ENCODE measurements around the gene KLHL28.
"Not testable (repeated sequence)": the region's sequence is repeated elsewhere in the genome, so short reads cannot be mapped to it uniquely, and the experiment has no call there.

KLHL28 gene

DNA sequence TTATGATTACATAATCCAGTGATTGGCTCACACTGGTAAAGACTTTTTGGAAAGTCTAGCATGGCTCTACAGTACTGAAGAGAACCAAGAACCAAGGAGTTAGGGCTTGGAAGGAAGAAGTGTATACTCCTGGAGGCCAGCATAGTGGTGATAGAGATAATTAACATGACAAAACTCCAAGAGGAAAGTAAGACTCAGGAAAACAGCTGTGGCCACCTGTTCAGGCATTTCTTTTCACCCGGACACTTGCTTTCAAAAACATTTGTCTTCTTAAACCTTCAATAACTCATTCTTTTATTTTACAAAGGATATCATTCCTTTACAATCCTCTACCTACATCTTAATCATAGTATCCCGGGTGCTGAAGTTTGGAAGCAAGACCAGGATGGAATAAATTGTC, 50.9 kb downstream of the KLHL28 start:
- no peak for TF ChIP-seq JUND (IDR thresholded peaks at IDR 0.05; ENCODE audit: low read depth)
- no peak for DNase-seq (ENCODE audit: low read depth in 1 of 2, low spot score in 1 of 2)
- in situ Hi-C loops (cut with HindIII; ENCODE audit: low pct_unique_long_range_greater_than_20kb, low sequenced_read_pairs), result no loop called here

DNA sequence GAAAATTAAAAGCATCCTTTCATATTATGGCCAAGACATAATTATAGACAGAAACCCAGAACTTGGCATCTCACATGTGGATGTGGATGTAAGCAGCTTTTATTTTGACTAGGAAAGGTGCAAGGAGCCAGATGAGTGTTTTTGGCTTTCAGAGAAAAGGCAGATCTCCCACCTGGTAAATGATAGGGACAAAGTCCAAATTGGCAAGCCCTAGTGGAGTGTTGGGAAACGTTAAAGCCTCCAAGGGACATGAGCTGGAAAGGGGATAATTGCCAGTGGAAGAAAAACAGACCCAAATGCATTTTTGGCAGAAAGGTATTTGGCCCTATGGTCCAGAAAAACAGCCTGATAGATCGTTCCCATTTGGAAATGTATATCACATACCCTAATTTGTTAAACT, 60.1 kb downstream of the KLHL28 start:
- in situ Hi-C loops (cut with HindIII; ENCODE audit: low pct_unique_long_range_greater_than_20kb, low sequenced_read_pairs), result no loop called here
- DNase-seq (ENCODE audit: low read depth in 1 of 2, low spot score in 1 of 2), result no peak
- TF ChIP-seq JUND (IDR thresholded peaks at IDR 0.05; ENCODE audit: low read depth), result no peak

DNA sequence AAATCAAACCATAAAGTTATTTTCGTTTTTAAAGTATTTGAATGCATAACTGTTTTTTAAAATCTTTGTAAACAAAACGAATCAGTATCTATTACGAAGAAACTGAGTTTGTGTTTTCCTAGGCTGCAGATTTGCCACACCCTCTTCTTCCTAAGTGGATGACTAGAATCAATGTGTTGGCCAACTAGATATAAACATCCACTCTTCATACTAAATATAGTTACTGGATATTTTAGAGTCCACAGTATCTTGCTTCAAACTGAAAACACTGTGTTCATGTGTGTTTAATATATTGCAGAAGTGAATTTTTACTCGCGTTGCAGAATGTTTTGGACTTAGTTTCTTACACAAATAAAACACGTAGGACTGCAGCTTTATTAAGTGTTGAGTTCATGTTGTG, 63.2 kb downstream of the KLHL28 start:
- in situ Hi-C loops (cut with HindIII; ENCODE audit: low pct_unique_long_range_greater_than_20kb, low sequenced_read_pairs), result no loop called here
- no peak for TF ChIP-seq JUND (IDR thresholded peaks at IDR 0.05; ENCODE audit: low read depth)
- DNase-seq (ENCODE audit: low read depth in 1 of 2, low spot score in 1 of 2), result no peak

DNA sequence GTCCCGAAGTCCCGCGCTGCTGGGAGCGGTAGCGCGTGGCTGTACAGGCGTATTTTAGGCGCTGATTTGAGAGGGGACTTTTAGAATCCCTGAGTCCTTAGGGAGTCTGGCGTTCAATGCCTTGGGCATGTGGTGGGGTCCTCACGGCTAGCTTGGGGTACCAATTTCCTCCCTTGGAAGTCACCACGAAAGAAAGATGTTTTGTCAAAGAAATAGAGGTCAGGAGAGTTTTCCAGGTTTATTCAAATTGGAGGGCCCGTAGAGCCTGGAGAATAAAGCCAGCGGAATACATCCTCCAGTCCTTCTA, 63.9 kb downstream of the KLHL28 start:
- TF ChIP-seq JUND (IDR thresholded peaks at IDR 0.05; ENCODE audit: low read depth), result no peak
- in situ Hi-C loops (cut with HindIII; ENCODE audit: low pct_unique_long_range_greater_than_20kb, low sequenced_read_pairs), result no loop called here
- no peak for DNase-seq (ENCODE audit: low read depth in 1 of 2, low spot score in 1 of 2)

DNA sequence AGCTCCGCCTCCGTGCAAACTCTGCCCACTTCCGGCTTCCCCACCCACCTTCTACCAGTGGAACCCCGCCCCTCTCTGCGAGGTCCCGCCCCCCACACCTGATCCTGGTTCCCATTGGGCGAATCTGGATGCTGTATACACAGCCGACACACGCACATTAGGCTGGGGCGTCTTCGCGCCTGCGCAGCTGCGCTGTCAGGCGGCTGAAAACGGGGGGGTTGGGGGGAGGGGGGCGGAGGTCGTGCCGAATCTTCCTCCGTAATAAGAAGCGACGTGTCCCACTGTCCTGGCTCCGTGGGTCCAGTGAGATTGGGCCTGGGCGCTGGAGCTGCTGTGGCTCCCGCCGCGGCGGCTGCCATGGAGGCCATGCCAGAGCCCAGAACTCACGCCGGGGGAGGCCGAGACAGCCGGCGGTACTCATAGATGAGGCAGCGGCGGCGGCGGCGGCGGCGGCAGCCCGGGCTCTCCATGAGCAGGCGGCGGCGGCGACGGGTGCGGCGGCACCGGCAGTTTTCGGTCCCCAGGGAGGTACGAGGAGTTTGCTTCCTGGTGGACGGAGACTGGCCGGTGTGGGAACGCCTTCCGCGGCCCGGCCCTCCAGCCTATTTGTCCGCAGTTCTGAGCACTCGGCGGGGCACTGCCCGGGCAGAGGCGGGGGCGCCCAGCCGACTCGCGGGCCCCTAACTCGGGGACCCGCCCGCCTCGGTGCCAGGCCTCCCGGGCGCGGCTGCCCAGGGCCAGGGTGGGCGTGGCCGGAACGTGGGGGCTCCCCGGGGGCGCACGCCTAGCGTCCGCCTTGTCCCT, 64.5 kb downstream of the KLHL28 start:
- DNase-seq (ENCODE audit: low read depth in 1 of 2, low spot score in 1 of 2), result peak; percentile 95 to 99
- TF ChIP-seq JUND (IDR thresholded peaks at IDR 0.05; ENCODE audit: low read depth), result no peak
- in situ Hi-C loops (cut with HindIII; ENCODE audit: low pct_unique_long_range_greater_than_20kb, low sequenced_read_pairs), result no loop called here

DNA sequence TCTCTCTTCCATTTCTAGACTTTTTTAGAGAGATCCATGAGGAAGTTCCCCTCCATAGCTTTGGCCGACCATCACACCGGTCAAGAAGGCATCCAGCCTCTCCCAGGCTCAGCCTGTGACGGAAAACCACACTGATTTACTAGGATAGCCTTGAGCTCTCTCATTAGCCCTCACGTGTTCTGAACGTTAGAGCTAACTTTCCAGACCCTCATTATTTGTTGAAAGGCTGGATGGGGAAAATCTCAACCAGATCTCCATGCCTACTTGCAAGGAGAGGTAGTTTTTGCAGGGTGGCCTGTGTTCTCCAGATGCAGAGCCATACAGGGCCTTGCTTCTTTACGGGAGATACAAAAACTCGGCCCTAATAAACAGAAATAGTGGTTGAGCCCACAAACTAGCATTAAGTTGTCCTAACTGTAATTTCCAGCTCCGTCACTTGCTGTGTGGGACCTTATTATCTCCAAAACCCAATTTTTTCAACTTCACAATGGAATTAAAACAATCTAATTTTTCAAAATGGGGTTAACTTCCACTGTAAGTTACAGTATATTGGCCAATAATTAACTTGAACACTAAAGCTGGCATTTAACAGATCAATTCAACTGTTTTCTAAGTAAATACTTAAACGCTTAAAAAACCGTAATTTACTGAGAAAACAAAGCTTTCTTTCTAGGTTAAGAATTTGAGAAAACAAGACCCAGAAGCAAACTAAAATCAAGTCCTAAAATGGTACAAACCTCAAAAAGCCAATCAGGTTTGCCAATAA, 65.3 kb downstream of the KLHL28 start:
- DNase-seq (ENCODE audit: low read depth in 1 of 2, low spot score in 1 of 2), result no peak
- in situ Hi-C loops (cut with HindIII; ENCODE audit: low pct_unique_long_range_greater_than_20kb, low sequenced_read_pairs), result no loop called here
- TF ChIP-seq JUND (IDR thresholded peaks at IDR 0.05; ENCODE audit: low read depth), result no peak

DNA sequence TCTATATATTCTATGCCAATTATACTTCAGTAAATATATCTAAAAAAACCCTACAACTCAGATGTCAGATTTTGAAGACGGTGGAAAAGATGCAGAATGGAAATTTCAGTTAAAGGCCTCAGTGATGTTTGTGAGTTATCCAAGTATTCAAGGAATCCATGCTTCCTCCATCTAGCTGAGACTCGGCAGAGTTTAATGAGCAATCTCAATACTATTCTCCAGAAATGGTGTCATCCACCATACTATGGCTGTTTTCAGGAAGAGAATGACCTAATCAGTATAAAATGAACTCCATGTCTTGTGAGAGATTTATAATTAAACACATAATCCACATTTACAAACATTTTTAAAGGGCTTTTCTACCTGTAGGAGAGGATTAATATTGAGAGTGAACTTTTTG, 66.0 kb downstream of the KLHL28 start:
- no peak for DNase-seq (ENCODE audit: low read depth in 1 of 2, low spot score in 1 of 2)
- in situ Hi-C loops (cut with HindIII; ENCODE audit: low pct_unique_long_range_greater_than_20kb, low sequenced_read_pairs), result no loop called here
- no peak for TF ChIP-seq JUND (IDR thresholded peaks at IDR 0.05; ENCODE audit: low read depth)

DNA sequence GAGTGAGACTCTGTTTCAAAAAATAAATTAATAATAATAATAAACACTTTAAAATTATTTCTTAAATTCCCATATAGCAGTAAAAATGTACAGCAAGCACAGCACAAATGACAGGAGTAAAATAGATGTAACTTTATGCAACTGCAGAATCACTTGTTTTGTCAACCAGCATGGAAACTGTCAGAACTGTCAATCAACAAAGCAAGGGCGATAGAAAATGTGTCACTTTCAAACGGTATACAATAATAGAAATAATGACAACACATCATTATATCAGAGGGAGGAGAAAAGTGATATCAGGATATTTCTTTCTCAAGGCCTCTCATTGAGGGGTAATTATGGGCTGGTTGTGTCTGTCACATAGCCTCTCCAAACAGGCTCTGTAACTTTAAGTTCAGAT, 68.2 kb downstream of the KLHL28 start:
- DNase-seq (ENCODE audit: low read depth in 1 of 2, low spot score in 1 of 2), result no peak
- in situ Hi-C loops (cut with HindIII; ENCODE audit: low pct_unique_long_range_greater_than_20kb, low sequenced_read_pairs), result no loop called here
- no peak for TF ChIP-seq JUND (IDR thresholded peaks at IDR 0.05; ENCODE audit: low read depth)

DNA sequence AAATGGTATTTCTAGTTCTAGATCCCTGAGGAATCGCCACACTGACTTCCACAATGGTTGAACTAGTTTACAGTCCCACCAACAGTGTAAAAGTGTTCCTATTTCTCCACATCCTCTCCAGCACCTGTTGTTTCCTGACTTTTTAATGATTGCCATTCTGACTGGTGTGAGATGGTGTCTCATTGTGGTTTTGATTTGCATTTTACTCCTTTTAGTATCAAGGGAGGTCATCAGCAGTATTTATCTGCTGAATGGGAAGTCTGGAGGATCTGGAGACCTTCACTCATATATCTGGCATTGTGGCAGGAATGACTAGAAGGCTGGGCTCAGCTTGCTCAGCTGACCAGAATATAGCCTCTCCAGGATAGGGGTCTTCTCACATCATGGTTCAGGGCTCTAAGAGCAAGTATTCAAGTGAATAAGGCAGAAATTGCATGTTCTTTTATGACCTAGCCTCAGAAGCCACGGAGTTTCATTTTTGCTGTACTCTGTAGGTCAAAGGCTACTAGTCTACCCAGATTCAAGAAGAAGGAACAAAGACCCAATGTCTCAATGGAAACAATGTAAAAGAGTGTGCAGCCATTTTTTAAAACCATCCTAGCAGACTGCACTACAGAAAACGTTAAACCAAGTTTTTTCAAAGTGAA, 69.9 kb downstream of the KLHL28 start:
- in situ Hi-C loops (cut with HindIII; ENCODE audit: low pct_unique_long_range_greater_than_20kb, low sequenced_read_pairs); DNase-seq (ENCODE audit: low read depth in 1 of 2, low spot score in 1 of 2): not testable (repeated sequence)

DNA sequence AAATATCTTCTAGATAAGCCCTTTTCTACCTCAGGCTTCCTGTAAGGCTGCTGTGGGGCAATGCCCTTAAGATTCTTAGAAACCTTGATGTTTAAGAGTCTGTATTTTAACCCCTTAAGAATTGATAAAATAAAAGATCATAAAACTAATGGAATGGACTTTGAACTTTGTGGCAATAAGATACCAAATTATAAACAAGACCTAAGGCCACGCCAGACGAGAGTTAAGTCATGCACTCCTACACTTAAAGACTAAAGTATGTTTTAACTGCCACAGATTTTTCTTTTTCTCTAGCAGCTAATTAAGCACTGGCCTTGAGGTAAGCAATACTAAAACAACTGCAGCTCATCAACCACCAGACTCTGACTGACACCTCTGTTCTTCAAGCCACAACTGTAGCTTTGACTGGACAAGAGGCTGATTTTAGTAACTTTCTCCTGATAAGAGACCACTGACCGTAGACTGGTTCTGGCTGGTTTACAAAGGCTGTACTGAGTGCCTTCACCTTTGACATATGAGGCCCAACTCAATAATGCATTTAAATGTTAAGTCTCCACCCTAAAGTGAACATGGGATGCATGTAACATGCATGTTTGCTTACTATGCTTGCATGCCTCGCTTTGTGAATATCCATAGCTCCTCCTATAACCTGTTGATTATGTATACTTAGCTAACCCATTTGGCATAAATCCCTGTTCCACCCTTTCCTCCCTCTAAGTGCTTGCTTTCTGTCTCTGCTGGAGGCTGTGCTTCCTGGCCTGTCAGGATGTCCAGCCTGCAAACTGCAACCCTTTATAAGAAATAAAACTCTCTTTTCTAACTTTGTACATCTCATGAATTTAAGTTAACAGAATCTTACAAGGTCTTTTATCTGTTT, 71.9 kb downstream of the KLHL28 start:
- in situ Hi-C loops (cut with HindIII; ENCODE audit: low pct_unique_long_range_greater_than_20kb, low sequenced_read_pairs), result no loop called here
- TF ChIP-seq JUND (IDR thresholded peaks at IDR 0.05; ENCODE audit: low read depth), result no peak
- no peak for DNase-seq (ENCODE audit: low read depth in 1 of 2, low spot score in 1 of 2)

DNA sequence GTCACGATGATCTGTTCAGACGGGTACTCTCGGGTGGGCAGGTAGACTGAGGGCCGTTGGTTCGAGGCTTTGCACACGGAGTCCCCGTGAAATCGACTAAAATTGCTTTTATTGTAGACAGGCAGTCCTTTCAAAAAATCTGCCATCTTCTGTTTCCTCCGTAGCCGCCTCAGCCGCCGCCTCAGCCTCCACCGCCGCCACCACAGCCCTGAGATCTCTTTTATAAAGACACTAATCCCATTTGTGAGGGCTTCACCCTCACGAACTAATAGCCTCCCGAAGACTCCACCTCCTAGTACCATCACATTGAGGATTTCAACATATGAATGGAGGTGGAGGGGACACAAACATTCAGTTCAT, 74.2 kb downstream of the KLHL28 start:
- in situ Hi-C loops (cut with HindIII; ENCODE audit: low pct_unique_long_range_greater_than_20kb, low sequenced_read_pairs), result no loop called here
- no peak for DNase-seq (ENCODE audit: low read depth in 1 of 2, low spot score in 1 of 2)
- TF ChIP-seq JUND (IDR thresholded peaks at IDR 0.05; ENCODE audit: low read depth), result no peak

DNA sequence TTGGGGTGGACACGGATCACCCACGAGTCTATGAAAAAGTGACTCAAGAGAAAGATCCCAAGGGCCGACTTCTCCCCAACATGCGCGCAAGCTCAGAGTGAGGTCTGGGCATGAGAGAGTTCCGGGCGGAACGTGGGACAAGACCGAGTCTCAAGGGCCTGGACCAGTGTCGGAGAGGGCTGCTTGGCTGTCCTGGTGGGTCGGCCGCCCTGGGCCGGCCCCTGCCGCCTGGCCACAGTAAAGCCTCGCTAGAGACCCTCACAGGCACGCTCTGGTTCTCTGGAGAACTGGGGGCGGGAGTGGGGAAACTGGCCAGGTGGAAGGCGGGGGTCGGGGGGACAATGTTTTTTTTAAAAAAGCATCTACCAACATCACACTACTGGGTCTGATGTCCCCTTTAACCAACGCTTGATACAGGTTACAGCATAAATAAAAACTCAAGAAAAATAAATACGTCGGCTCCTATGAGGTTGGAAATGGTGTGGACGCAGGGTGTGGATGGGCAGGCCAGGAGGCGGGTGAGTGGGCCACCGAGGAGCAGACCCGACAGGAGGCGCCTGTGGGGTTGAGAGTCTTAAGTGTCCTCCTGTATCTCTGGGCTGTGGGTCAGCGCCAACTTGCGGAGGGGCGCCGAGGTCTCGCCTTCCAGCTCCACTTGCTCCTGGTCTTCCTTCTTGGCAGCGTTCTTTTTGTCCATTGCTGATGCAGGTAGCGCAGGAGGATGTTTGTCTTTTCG, 74.7 kb downstream of the KLHL28 start:
- TF ChIP-seq JUND (IDR thresholded peaks at IDR 0.05; ENCODE audit: low read depth), result no peak
- DNase-seq (ENCODE audit: low read depth in 1 of 2, low spot score in 1 of 2), result no peak
- in situ Hi-C loops (cut with HindIII; ENCODE audit: low pct_unique_long_range_greater_than_20kb, low sequenced_read_pairs), result no loop called here
